K562 (cell line): Measurements from ENCODE around the gene ZNF267. TPM values are rescaled to one million over a fixed set of nuclear protein-coding genes. Genes with fewer than 3 reads are reported as not detected.

Experiments used
- CBX2 ChIP-seq: fragments of 200-600 bp; sonication (generic); IDR thresholded peaks from one replicate; pipeline ENCODE4 v1.6.1; 2012; ENCODE audit warnings: mild to moderate bottlenecking, low read length, inconsistent platforms; ENCODE audit not compliant: insufficient read depth, poor library complexity, severe bottlenecking
- CHD1 ChIP-seq: fragments of 200-600 bp; sonication (generic); IDR thresholded peaks from one replicate; pipeline ENCODE4 v1.6.1; 2012; ENCODE audit warnings: mild to moderate bottlenecking, moderate library complexity, low read length, inconsistent platforms
- FOSL1 ChIP-seq: fragments of 200-800 bp; sonication (Bioruptor generic); conservative IDR thresholded peaks from 2 replicates; pipeline ENCODE4 v1.6.1; 2016; ENCODE audit warnings: missing genetic modification characterization, missing compliant biosample characterization
- FOXJ2 ChIP-seq: fragments of 200-800 bp; sonication (Bioruptor generic); IDR thresholded peaks from 2 replicates; pipeline ENCODE4 v1.6.1; 2016; ENCODE audit warnings: missing genetic modification characterization, missing compliant biosample characterization
- FOXJ3 ChIP-seq: sonication (generic); formaldehyde crosslinking; IDR thresholded peaks from 2 replicates; pipeline ENCODE4 v1.4.0; 2020; ENCODE audit warnings: mild to moderate bottlenecking, missing genetic modification reagents
- FOXK2 ChIP-seq, 2 experiments: fragments of 450-650 bp; IDR thresholded peaks in 1 of 2; conservative IDR thresholded peaks in 1 of 2; 2 replicates each; pipeline ENCODE4 v1.6.1; 2016; ENCODE audit warnings: low read depth in 2 of 2, mild to moderate bottlenecking in 1 of 2
- HMGXB4 ChIP-seq: sonication (generic); formaldehyde crosslinking; IDR thresholded peaks from 2 replicates; pipeline ENCODE4 v1.8.1; 2023; ENCODE audit warnings: mild to moderate bottlenecking, missing genetic modification reagents
- HNRNPL ChIP-seq: fragments of 200-400 bp; formaldehyde crosslinking; IDR thresholded peaks from 2 replicates; pipeline ENCODE4 v1.6.1; 2017; ENCODE audit warnings: low read depth, mild to moderate bottlenecking, low read length
- KDM4B ChIP-seq, 2 experiments: fragments of 450-650 bp in 1 of 2; sonication (generic) in 1 of 2; IDR thresholded peaks; 2 replicates each; pipeline ENCODE4 v1.6.1; 2016 to 2017; ENCODE audit warnings: borderline replicate concordance in 2 of 2, antibody characterized with exemption in 1 of 2, low read depth in 1 of 2, mild to moderate bottlenecking in 1 of 2
- KLF1 ChIP-seq: fragments of 450-650 bp; IDR thresholded peaks from 2 replicates; pipeline ENCODE4 v1.6.1; 2016; ENCODE audit warnings: missing genetic modification characterization, missing compliant biosample characterization
- LEF1 ChIP-seq: fragments of 450-650 bp; IDR thresholded peaks from 2 replicates; pipeline ENCODE4 v1.6.1; 2016; ENCODE audit warnings: mild to moderate bottlenecking
- MAFG ChIP-seq: fragments of 450-650 bp; conservative IDR thresholded peaks from 2 replicates; pipeline ENCODE4 v1.6.1; 2016; ENCODE audit warnings: missing genetic modification characterization, missing compliant biosample characterization
- MITF ChIP-seq: IDR thresholded peaks from 2 replicates; pipeline ENCODE4 v1.6.1; 2014; ENCODE audit warnings: antibody characterized with exemption
- NONO ChIP-seq, 2 experiments: fragments of 200-400 bp in 1 of 2; fragments of 450-650 bp in 1 of 2; formaldehyde crosslinking in 1 of 2; IDR thresholded peaks; 2 replicates each; pipeline ENCODE4 v1.6.1; 2017; ENCODE audit warnings: low read depth in 2 of 2, mild to moderate bottlenecking in 2 of 2, moderate library complexity in 2 of 2, low read length in 1 of 2
- SP1 ChIP-seq: sonication (generic); formaldehyde crosslinking; IDR thresholded peaks from 2 replicates; pipeline ENCODE4 v1.8.1; 2022; ENCODE audit warnings: mild to moderate bottlenecking, missing genetic modification reagents
- TGIF2 ChIP-seq: sonication (generic); formaldehyde crosslinking; IDR thresholded peaks from 2 replicates; pipeline ENCODE4 v1.8.1; 2022; ENCODE audit warnings: mild to moderate bottlenecking, missing genetic modification reagents, moderate library complexity
- ZNF224 ChIP-seq: sonication (generic); formaldehyde crosslinking; IDR thresholded peaks from 2 replicates; pipeline ENCODE4 v1.8.0; 2022; ENCODE audit warnings: mild to moderate bottlenecking, missing genetic modification reagents
- ZNF398 ChIP-seq: fragments of 250-450 bp; sonication (Bioruptor Pico); IDR thresholded peaks from 2 replicates; pipeline ENCODE4 v1.8.0; 2021; ENCODE audit warnings: moderate library complexity, mild to moderate bottlenecking, inconsistent platforms
- ZNF518B ChIP-seq: fragments of 250-450 bp; sonication (Bioruptor Pico); IDR thresholded peaks from 2 replicates; pipeline ENCODE4 v1.5.0; 2021; ENCODE audit warnings: mild to moderate bottlenecking, moderate library complexity
- ZSCAN29 ChIP-seq: fragments of 450-650 bp; IDR thresholded peaks from 2 replicates; pipeline ENCODE4 v1.6.1; 2017
- polyA plus RNA-seq, 8 experiments: library from polyadenylated mRNA; depleted of rRNA in 4 of 8; stranded (reverse) in 5 of 8; unstranded in 3 of 8; fragments of >200 nt; fragmentation: Nextera tagmentation in 2 of 8; fragmentation: Illumina TruSeq in 1 of 8; extraction: Ambion mirVana in 2 of 8; extraction: Trizol in 1 of 8; gene quantifications; 2 replicates each; pipeline versions ENCODE4 v1.2.1 to v1.2.3, GENCODE V29; 2011 to 2014; ENCODE audit warnings: inconsistent platforms in 1 of 8, missing spikeins in 1 of 8
- total RNA-seq, 7 experiments: library from RNA; depleted of rRNA in 6 of 7; stranded (reverse); fragments of >200 nt in 6 of 7; fragmentation: Illumina TruSeq in 2 of 7; extraction: Trizol in 2 of 7; gene quantifications; 2 replicates each; pipeline versions ENCODE4 v1.2.1 to v1.2.3, GENCODE V29; 2011 to 2021; ENCODE audit warnings: low replicate concordance in 1 of 7

Gene ZNF267
- total and polyA plus RNA-seq, 9 of the 15 experiments (the other 6 are each of a cell fraction or from before 2014, with no cell fraction given), result 14.6 to 38.8 (median 21.5) TPM

GRCh38 chr16:31880322-31880979, 6.8 kb downstream of the ZNF267 start (continued):
- no peak for TF ChIP-seq ZNF398 (CRISPR knock-in tag)
- no peak for TF ChIP-seq KDM4B (IDR thresholded peaks at IDR 0.05; ENCODE audit: borderline replicate concordance in 2 of 2, low read depth in 1 of 2)
- no peak; the same call in 1 of the 2 replicates for TF ChIP-seq SP1 (CRISPR knock-in tag)
- TF ChIP-seq MAFG (tag), result peak; percentile 18; the same call in 1 of the 2 replicates
- no peak for TF ChIP-seq ZNF224
- no peak for TF ChIP-seq CHD1
- no peak for TF ChIP-seq ZSCAN29
- TF ChIP-seq FOXJ2, result peak; percentile 70; the same call in 1 of the 2 replicates
- TF ChIP-seq NONO (IDR thresholded peaks at IDR 0.05; ENCODE audit: low read depth in 2 of 2, low read length in 1 of 2), result no peak
- TF ChIP-seq HNRNPL, result no peak
- no peak for TF ChIP-seq KLF1 (tag)
- no peak for TF ChIP-seq TGIF2 (CRISPR knock-in tag)
- TF ChIP-seq LEF1, result peak; percentile 58
- peak; percentile 36 to 69; a peak in 2 of 4 replicates for TF ChIP-seq FOXK2 (conservative IDR thresholded peaks at IDR 0.05 in 1 of 2, IDR thresholded peaks at IDR 0.05 in 1 of 2; ENCODE audit: low read depth in 2 of 2)
- no peak for TF ChIP-seq FOXJ3
- TF ChIP-seq ZNF518B, result no peak
- TF ChIP-seq MITF, result no peak
- TF ChIP-seq CBX2, result no peak
- peak; percentile 98 for TF ChIP-seq FOSL1 (tag)
- no peak for TF ChIP-seq HMGXB4 (CRISPR knock-in tag)
